Stimulated activated effector memory CD8-positive, alpha-beta T cell treated with anti-CD3 and anti-CD28 coated beads, Interleukin-12 subunit alpha, Interleukin-12 subunit beta, amount 100 ng/mL, for 72 hours (primary cell): ENCODE data around the gene BAD.

Source experiments
- ATAC-seq: fragments of 150-1000 bp; cut with Tn5 transposase; 2 replicates; pipeline ENCODE4 v1.10.0; 2021
- DNase-seq, 2 donors: peaks; one replicate each; pipeline ENCODE4 v3.0.0; 2021 to 2022; ENCODE audit warnings: low spot score in 2 of 2
- H3K27ac Mint-ChIP-seq: one replicate; pipeline ENCODE4 v1.8.0; 2022; ENCODE audit warnings: mild to moderate bottlenecking, mixed read lengths
- H3K36me3 Mint-ChIP-seq: one replicate; pipeline ENCODE4 v1.8.0; 2022; ENCODE audit warnings: mild to moderate bottlenecking, mixed read lengths
- H3K4me1 Mint-ChIP-seq: one replicate; pipeline ENCODE4 v1.8.0; 2022; ENCODE audit warnings: mixed read lengths
- H3K4me3 Mint-ChIP-seq: one replicate; pipeline ENCODE4 v1.8.0; 2022; ENCODE audit warnings: mild to moderate bottlenecking, mixed read lengths
- H3K9me3 Mint-ChIP-seq: one replicate; pipeline ENCODE4 v1.8.0; 2022; ENCODE audit warnings: mixed read lengths

The BAD gene

GRCh38 chr11:64276653-64277431 lies 7.6 kb downstream of the BAD start:
- no peak overlapping the region for H3K4me3 Mint-ChIP-seq
- DNase-seq (no peak), ATAC-seq (no peak)
- H3K9me3 Mint-ChIP-seq: no peaks in the 10 kb centered on the region
- H3K4me1 Mint-ChIP-seq: peaks cover 16% of the 10 kb centered on the region
- H3K36me3 Mint-ChIP-seq: peaks cover 25% of the 10 kb centered on the region
- H3K27ac Mint-ChIP-seq: no peak overlapping the region

DNA sequence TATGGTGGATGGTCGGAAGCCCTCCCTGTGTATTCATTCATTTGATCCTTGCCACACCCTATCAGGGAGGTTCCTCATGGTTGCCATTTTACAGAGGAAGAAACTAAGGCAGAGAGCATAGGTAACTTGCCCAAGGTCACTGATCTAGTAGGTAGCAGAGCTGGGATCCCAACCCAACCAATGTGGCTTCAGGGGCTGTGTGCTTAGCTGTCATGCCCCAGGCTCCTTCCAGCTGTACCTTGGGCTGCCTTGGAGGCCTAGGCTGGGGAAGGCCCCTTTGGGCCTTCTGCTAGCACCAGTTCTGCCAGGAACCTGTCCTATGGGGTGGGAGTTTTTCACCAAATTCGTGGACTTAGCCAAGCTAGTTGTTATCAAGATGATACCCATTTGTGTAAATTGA lies 8.6 kb downstream of the BAD start:
- Mint-ChIP-seq H3K4me3 (no peak overlapping the region), H3K9me3 (no peaks in the 10 kb centered on the region), H3K36me3 (peaks cover 27% of the 10 kb centered on the region), H3K4me1 (peaks cover 7% of the 10 kb centered on the region), H3K27ac (no peak overlapping the region)
- ATAC-seq (no peak), DNase-seq (no peak)

DNA sequence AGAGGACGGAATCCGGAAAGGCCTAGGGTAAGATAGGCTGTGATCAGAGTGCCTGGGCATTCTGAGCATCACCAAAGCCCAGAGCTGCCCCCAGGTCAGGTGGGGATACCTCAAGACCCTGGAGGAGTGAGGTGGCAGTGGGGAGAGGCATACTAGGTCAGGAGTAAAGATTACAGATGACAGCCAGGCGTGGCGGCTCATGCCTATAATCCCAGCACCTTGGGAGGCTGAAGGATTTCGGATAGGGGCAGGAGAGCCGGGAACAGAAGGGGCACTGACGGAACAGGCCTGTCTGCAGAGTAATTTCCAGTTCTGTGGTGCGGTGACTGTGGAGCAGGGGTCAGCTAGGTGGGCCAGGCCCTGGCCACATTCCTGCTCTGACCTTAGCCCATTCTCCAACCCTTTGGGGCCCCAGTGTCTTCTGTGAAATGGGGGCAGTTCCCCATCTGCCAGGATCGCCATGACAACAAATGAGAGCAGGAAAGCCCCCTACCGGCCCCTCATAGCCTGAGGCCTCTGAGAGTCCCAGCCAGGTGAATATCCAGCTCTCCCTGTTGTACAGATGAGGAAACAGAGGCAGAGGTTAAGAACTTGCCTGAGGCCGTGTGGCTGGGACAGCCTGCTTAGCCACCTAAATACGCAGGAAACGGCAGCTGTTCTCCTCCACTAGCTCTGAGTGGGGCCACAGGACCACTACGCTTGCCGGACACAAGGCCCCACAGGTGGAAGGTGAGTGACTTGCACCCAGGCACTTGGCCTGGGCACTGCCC lies 9.2 kb downstream of the BAD start:
- Mint-ChIP-seq H3K36me3 (peaks cover 31% of the 10 kb centered on the region), H3K9me3 (no peaks in the 10 kb centered on the region), H3K4me3 (no peak overlapping the region), H3K4me1 (peaks cover 11% of the 10 kb centered on the region), H3K27ac (peak overlapping the region; percentile 74)
- ATAC-seq: no peak
- DNase-seq: no peak

DNA sequence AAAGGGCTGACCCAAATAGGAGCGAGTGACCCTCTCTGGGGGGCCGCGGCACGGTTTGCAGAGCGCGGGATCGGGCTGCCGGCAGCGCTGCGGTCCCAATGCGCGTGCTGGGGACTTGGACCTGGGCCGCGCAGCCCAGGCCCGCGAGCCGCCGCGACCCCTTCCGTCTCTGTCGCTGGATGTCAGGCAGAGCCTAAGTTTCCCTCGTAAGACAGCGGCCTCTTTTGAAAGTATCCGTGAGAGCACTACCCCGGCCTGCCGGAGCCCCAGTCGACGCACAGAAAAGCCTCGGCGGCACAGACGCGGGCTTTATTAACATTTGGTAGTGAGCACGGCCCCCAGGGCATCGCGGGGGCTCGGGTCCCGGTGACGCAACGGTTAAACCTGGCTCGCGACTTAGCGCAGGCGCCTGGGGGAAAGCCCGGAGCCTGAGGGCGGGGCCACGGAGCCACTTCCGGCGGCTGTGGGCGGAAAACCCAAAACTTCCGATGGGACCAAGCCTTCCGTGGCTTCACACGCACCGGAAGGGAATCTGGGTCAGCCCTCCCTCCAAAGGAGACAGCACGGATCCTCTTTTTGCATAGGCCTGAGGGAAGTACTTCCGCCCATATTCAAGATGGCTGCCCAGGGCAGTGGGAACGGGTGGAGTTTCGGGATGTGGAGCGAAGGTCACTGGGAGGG lies 14.8 kb downstream of the BAD start:
- H3K36me3 Mint-ChIP-seq: peaks cover 53% of the 10 kb centered on the region
- DNase-seq (peak; percentile 95 to 99), ATAC-seq (peak; percentile 84)
- H3K4me1 Mint-ChIP-seq: peaks cover 25% of the 10 kb centered on the region
- H3K9me3 Mint-ChIP-seq: no peaks in the 10 kb centered on the region
- peak overlapping the region; percentile 99 for H3K27ac Mint-ChIP-seq
- peak overlapping the region; percentile 99 for H3K4me3 Mint-ChIP-seq

GRCh38 chr11:64268893-64269539 lies 15.4 kb downstream of the BAD start:
- Mint-ChIP-seq H3K9me3 (no peaks in the 10 kb centered on the region), H3K4me1 (peaks cover 25% of the 10 kb centered on the region), H3K4me3 (peak overlapping the region; percentile 99), H3K27ac (peak overlapping the region; percentile 99), H3K36me3 (peaks cover 53% of the 10 kb centered on the region)
- peak; percentile 22 for ATAC-seq
- peak in 1 of 2 donors; percentile 81 for DNase-seq

DNA sequence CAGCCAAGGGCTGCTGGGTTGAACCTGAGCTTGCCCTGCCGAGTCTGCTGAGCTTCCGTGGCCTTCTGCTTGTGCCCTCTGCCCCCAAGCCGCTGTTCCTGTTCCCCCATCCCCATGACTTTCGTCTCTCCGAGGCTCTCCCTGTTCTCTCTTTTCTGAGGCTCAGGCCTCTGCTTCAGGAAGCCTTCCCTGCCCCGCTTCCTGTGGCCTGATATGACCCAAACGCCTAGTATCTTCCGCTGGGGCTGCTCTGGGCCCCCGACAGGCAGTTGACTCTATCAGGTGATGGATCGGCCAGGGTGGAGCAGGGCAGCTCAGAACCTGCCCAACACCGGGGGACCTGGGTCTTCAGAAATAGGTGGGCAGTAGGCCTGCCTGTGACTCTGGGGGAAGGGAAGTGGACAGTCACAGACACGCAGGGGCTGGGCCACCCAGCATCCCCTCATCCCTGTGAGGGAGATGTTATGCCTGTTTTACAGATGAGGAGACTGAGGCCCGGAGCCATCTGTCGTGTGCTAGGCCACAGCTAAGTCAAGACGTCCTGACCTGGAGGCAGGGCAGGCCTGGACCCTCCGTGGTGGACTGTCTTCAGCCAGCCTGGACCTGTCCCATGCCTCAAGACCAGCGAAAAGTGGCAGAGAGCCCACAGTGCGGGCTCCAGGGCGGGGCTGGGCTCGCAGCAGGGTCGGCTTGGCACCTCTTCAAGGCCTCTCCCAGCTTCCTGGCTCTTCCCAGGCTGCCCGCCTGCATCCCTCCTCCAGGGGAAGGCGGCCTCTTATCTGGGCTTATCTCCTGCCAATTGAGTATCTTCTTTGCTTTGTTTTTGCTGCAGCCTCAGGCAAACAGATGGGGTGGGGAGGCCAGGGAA lies 16.2 kb downstream of the BAD start:
- ATAC-seq: no peak
- peak overlapping the region; percentile 99 for H3K4me3 Mint-ChIP-seq
- peak overlapping the region; percentile 99 for H3K27ac Mint-ChIP-seq
- H3K4me1 Mint-ChIP-seq: peaks cover 26% of the 10 kb centered on the region
- H3K36me3 Mint-ChIP-seq: peaks cover 54% of the 10 kb centered on the region
- H3K9me3 Mint-ChIP-seq: no peaks in the 10 kb centered on the region
- no peak for DNase-seq

DNA sequence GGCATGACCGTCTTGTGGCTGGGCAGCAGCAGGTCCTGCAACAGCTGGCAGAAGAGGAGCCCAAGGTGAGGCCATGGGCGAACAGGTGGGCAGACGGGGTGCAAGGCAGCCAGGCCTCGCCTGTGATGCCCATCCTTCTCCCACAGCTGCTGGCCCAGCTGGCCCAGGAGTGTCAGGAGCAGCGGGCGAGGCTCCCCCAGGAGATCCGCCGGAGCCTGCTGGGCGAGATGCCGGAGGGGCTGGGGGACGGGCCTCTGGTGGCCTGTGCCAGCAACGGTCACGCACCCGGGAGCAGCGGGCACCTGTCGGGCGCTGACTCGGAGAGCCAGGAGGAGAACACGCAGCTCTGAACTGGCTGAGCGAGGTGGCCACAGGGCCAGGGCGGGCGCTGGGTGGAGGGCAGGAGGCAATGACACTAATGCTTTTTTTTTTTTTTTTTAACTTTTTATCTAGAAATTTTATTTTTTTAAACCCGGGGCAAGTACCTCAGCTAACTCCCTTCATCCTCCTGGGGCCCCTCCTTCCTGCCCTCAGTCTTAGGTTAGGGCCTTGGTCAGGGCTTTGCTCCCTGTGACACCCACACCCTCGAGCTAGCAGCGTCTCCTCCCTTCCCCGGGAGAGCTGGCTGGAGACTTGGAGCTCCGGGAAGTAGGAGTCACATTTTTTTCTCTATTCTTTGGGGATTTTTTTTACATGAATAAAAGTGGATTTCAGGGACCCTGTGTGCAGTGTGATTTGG lies 17.1 kb downstream of the BAD start:
- Mint-ChIP-seq H3K9me3 (no peaks in the 10 kb centered on the region), H3K36me3 (peaks cover 60% of the 10 kb centered on the region), H3K27ac (peak overlapping the region; percentile 99), H3K4me1 (peaks cover 32% of the 10 kb centered on the region), H3K4me3 (peak overlapping the region; percentile 99)
- ATAC-seq (no peak), DNase-seq (no peak)

DNA sequence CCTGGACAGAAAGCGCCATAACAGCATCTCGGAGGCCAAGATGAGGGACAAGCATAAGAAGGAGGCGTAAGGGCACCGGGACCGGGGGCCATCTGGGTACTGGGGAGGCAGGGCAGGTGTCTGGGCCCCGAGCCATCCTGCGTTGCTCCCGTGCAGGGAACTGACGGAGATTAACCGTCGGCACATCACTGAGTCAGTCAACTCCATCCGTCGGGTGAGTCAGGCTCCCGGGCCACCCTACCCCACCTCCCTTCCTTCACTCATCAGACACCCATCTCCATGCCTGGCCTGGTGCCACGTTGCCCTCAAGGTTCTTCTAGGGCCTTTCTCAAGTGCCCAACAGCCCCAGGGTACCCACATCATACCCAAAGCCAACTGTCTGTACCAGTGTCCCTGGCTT lies 18.1 kb downstream of the BAD start:
- Mint-ChIP-seq H3K4me3 (no peak overlapping the region), H3K4me1 (peaks cover 32% of the 10 kb centered on the region), H3K36me3 (peaks cover 53% of the 10 kb centered on the region), H3K9me3 (no peaks in the 10 kb centered on the region), H3K27ac (peak overlapping the region; percentile 99)
- DNase-seq: no peak
- ATAC-seq: no peak

DNA sequence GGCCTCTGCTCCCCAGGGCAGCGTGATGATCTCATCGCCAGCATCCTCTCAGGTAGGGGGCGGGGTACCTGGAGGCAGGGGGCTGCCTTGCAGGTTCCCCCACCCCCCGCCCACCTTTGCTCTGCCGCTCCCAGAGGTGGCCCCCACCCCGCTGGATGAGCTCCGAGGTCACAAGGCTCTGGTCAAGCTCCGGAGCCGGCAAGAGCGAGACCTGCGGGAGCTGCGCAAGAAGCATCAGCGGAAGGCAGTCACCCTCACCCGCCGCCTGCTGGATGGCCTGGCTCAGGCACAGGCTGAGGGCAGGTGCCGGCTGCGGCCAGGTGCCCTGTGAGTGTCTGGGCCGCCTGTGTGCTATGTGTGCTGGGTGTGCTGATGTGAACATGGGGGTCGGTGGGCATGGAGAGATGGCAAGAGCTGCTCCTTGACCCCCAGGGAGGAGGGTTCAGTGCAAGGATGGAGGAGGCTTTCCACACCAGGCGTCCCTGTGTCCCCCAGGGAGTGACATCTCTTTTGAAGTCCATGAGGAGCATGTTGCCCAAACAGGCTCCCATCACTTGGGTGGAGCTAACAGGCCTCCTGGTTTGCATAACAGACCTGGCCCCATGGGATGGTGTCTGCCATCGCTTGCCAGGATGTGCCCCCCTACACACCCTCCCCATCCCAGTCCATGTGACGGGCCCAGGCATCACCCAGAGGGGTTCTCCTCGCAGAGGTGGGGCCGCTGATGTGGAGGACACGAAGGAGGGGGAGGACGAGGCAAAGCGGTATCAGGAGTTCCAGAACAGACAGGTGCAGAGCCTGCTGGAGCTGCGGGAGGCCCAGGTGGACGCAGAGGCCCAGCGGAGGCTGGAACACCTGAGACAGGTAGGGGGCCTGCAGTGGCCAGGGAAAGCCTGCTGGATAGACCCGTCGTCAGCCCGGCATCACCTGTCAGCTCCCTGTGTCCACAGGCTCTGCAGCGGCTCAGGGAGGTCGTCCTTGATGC lies 19.0 kb downstream of the BAD start:
- Mint-ChIP-seq H3K4me1 (peaks cover 32% of the 10 kb centered on the region), H3K4me3 (no peak overlapping the region), H3K27ac (no peak overlapping the region), H3K9me3 (no peaks in the 10 kb centered on the region), H3K36me3 (peaks cover 51% of the 10 kb centered on the region)
- DNase-seq (no peak), ATAC-seq (no peak)

GRCh38 chr11:64264371-64264852 lies 20.1 kb downstream of the BAD start:
- H3K27ac Mint-ChIP-seq: peak overlapping the region; percentile 60
- H3K4me1 Mint-ChIP-seq: peaks cover 38% of the 10 kb centered on the region
- no peak overlapping the region for H3K4me3 Mint-ChIP-seq
- ATAC-seq: no peak
- no peak for DNase-seq
- peaks cover 51% of the 10 kb centered on the region for H3K36me3 Mint-ChIP-seq
- H3K9me3 Mint-ChIP-seq: no peaks in the 10 kb centered on the region

GRCh38 chr11:64263947-64264317 lies 20.5 kb downstream of the BAD start:
- no peak for DNase-seq
- H3K4me1 Mint-ChIP-seq: peaks cover 38% of the 10 kb centered on the region
- H3K36me3 Mint-ChIP-seq: peaks cover 51% of the 10 kb centered on the region
- H3K4me3 Mint-ChIP-seq: no peak overlapping the region
- no peak for ATAC-seq
- H3K9me3 Mint-ChIP-seq: no peaks in the 10 kb centered on the region
- peak overlapping the region; percentile 60 for H3K27ac Mint-ChIP-seq

GRCh38 chr11:64263021-64263946 lies 21.2 kb downstream of the BAD start:
- H3K4me1 Mint-ChIP-seq: peaks cover 31% of the 10 kb centered on the region
- H3K27ac Mint-ChIP-seq: peak overlapping the region; percentile 23
- no peaks in the 10 kb centered on the region for H3K9me3 Mint-ChIP-seq
- no peak for DNase-seq
- no peak for ATAC-seq
- no peak overlapping the region for H3K4me3 Mint-ChIP-seq
- H3K36me3 Mint-ChIP-seq: peaks cover 45% of the 10 kb centered on the region
